HG03342 (cell line): ENCODE results near the gene RSAD2.
"Not testable (repeated sequence)": the region's sequence is repeated elsewhere in the genome, so short reads cannot be mapped to it uniquely, and the experiment has no call there.

Source experiments
- ATAC-seq: cut with Tn5 transposase; IDR thresholded peaks from one replicate; pipeline ENCODE4 v1.9.1; 2021; ENCODE audit warnings: mild to moderate bottlenecking, moderate library complexity; ENCODE audit not compliant: unreplicated experiment

The RSAD2 gene

GRCh38 chr2:6924101-6924923, 46.7 kb downstream of the RSAD2 start:
- ATAC-seq, result no peak

GRCh38 chr2:6924924-6925409, 47.4 kb downstream of the RSAD2 start:
- ATAC-seq, result no peak

- ATAC-seq, result no peak
These were observed 48.6 kb downstream of the RSAD2 start for GRCh38 chr2:6926071-6926732.

- ATAC-seq, result no peak
These were observed 49.6 kb downstream of the RSAD2 start for GRCh38 chr2:6927186-6927585.

- ATAC-seq, result no peak
These were observed 50.2 kb downstream of the RSAD2 start for GRCh38 chr2:6927753-6928152.

- no peak for ATAC-seq
These were observed 50.9 kb downstream of the RSAD2 start for GRCh38 chr2:6928452-6928851.

GRCh38 chr2:6929196-6929819, 51.7 kb downstream of the RSAD2 start:
- ATAC-seq, result no peak

GRCh38 chr2:6930923-6931647, 53.5 kb downstream of the RSAD2 start:
- ATAC-seq, result no peak

GRCh38 chr2:6931753-6932152, 54.2 kb downstream of the RSAD2 start:
- no peak for ATAC-seq

GRCh38 chr2:6932206-6932605, 54.6 kb downstream of the RSAD2 start:
- ATAC-seq, result no peak

GRCh38 chr2:6932828-6933227, 55.3 kb downstream of the RSAD2 start:
- ATAC-seq, result no peak

GRCh38 chr2:6933911-6934310, 56.3 kb downstream of the RSAD2 start:
- no peak for ATAC-seq

- ATAC-seq, result no peak
These were observed 56.8 kb downstream of the RSAD2 start for GRCh38 chr2:6934345-6934744.

GRCh38 chr2:6934758-6935651, 57.4 kb downstream of the RSAD2 start:
- no peak for ATAC-seq

GRCh38 chr2:6935652-6936020, 58.1 kb downstream of the RSAD2 start:
- ATAC-seq, result not testable (repeated sequence)

GRCh38 chr2:6937157-6937556, 59.6 kb downstream of the RSAD2 start:
- no peak for ATAC-seq

GRCh38 chr2:6937582-6937981, 60.0 kb downstream of the RSAD2 start:
- ATAC-seq, result no peak

- ATAC-seq, result no peak
These were observed 61.5 kb downstream of the RSAD2 start for GRCh38 chr2:6939071-6939470.

GRCh38 chr2:6940820-6941219, 63.2 kb downstream of the RSAD2 start:
- ATAC-seq, result no peak
